Breast epithelium (tissue), 3 donors: ENCODE measurements around the gene EVL.

Experiments
- CTCF ChIP-seq, 3 donors: fragments of 450-650 bp; IDR thresholded peaks; one replicate each; pipeline ENCODE4 v1.5.1; 2016 to 2017; ENCODE audit warnings: antibody characterized with exemption in 3 of 3, mild to moderate bottlenecking in 3 of 3, moderate library complexity in 3 of 3
- POLR2A ChIP-seq: fragments of 450-650 bp; IDR thresholded peaks from one replicate; pipeline ENCODE4 v1.6.1; 2016; ENCODE audit warnings: antibody characterized with exemption, mild to moderate bottlenecking, moderate library complexity
- POLR2AphosphoS5 ChIP-seq, 3 donors: sonication (generic); formaldehyde crosslinking; IDR thresholded peaks; one replicate each; pipeline ENCODE4 v1.6.1; 2017; ENCODE audit warnings: antibody characterized with exemption in 3 of 3

DNA sequence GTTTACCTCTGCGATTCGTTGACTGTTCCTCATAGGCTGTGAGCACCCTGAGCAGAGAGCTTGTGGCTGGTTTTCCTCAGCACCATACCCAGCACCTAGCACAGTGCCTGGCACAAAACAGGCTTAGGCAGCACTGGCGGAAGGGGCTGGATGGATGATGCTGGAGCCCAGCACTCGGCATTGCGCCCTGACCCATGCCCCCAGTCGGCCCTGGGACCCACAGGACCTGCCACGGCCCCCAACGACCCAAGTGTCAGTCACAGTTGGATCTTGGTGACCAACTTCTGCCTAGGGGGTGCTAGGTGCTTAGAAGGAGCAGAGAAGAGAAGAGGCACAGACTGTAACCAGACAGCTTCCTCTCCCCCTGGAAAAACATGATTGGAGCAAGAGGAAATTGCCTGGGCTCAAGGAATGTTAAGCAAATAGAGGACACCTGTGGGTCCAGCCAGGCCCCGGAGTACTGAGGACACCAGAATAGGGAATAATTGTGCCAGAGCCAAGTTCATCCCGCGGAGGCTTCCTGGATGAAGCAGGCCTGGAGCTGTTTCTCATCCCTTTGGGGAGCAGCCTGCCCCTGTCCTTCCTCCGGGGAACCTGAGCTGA is 62.7 kb downstream of the EVL start:
- TF ChIP-seq CTCF (IDR thresholded peaks at IDR 0.05) (no peak), POLR2AphosphoS5 (IDR thresholded peaks at IDR 0.05) (no peak), POLR2A (no peak)
